ENCODE measurements around the gene ASCC1. TPM values are rescaled to one million over a fixed set of nuclear protein-coding genes. Genes with fewer than 3 reads are reported as not detected.

Gene ASCC1
- total RNA-seq, 4 donors from 2014 or later, result 18.7 to 28.4 (median 24.7) TPM

DNA sequence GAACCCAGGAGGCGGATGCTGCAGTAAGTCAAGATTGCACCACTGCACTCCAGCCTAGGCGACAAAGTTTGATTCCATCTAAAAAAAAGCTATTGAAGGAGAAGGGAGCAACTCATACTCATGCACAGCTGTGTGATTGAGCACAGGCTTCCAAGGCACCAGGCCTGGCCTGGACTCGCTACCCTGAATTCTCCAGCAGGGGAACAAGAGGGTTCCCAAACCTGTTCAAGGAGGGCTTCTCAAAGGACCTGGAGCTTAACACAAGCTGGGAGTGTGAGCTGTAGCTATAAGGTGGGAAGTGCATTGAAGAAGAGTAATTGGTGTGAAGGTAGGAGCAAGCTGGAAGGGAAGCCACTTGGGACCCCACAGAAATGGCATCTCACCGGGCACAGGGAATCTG, 42.5 kb upstream of the ASCC1 start:
- peak overlapping the region in 3 of 4 donors; percentile 72 to 96 (median 95) for H3K27ac ChIP-seq

GRCh38 chr10:72257051-72257892, 41.2 kb upstream of the ASCC1 start:
- no peaks in the 10 kb centered on the region for H3K9me3 ChIP-seq
- H3K27ac ChIP-seq, result peak overlapping the region; percentile 83 to 96 (median 90)
- DNase-seq, result no peak
- H3K4me1 ChIP-seq, result peaks cover 66 to 97% (median 93%) of the 10 kb centered on the region in 3 donors
- no peaks in the 10 kb centered on the region for H3K36me3 ChIP-seq
- H3K27me3 ChIP-seq, result no peaks in the 10 kb centered on the region
- no peak overlapping the region for H3K4me3 ChIP-seq
- 54 to 70% methylated on average over 8 of the region's 8 CpGs for WGBS, 2 donors
- TF ChIP-seq, protein P1, sequence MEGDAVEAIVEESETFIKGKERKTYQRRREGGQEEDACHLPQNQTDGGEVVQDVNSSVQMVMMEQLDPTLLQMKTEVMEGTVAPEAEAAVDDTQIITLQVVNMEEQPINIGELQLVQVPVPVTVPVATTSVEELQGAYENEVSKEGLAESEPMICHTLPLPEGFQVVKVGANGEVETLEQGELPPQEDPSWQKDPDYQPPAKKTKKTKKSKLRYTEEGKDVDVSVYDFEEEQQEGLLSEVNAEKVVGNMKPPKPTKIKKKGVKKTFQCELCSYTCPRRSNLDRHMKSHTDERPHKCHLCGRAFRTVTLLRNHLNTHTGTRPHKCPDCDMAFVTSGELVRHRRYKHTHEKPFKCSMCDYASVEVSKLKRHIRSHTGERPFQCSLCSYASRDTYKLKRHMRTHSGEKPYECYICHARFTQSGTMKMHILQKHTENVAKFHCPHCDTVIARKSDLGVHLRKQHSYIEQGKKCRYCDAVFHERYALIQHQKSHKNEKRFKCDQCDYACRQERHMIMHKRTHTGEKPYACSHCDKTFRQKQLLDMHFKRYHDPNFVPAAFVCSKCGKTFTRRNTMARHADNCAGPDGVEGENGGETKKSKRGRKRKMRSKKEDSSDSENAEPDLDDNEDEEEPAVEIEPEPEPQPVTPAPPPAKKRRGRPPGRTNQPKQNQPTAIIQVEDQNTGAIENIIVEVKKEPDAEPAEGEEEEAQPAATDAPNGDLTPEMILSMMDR (IDR thresholded peaks at IDR 0.05), result no peak
- peak in 1 of 4 donors; percentile 41 for TF ChIP-seq POLR2A (IDR thresholded peaks at IDR 0.05)
- intact Hi-C loops (cut with DNase I), result no loop called here

More for the DNA sequence above, 42.5 kb upstream of the ASCC1 start:
- Histone ChIP-seq H3K4me1 (peaks cover 67 to 97% (median 90%) of the 10 kb centered on the region in 3 donors), H3K9me3 (no peaks in the 10 kb centered on the region), H3K27me3 (no peaks in the 10 kb centered on the region), H3K36me3 (no peaks in the 10 kb centered on the region), H3K4me3 (no peak overlapping the region)
- WGBS, 2 donors, result 92 to 98% methylated on average over 4 of the region's 4 CpGs
- intact Hi-C loops (cut with DNase I), result no loop called here
- no peak for TF ChIP-seq POLR2A (IDR thresholded peaks at IDR 0.05)
- TF ChIP-seq, protein P1 (IDR thresholded peaks at IDR 0.05), result no peak
- DNase-seq, result no peak

GRCh38 chr10:72255977-72256729, 40.1 kb upstream of the ASCC1 start:
- H3K36me3 ChIP-seq, result no peaks in the 10 kb centered on the region
- H3K4me3 ChIP-seq, result no peak overlapping the region
- DNase-seq, result no peak
- TF ChIP-seq POLR2A (IDR thresholded peaks at IDR 0.05), result no peak
- TF ChIP-seq, protein P1 (IDR thresholded peaks at IDR 0.05), result no peak
- no peaks in the 10 kb centered on the region for H3K27me3 ChIP-seq
- intact Hi-C loops (cut with DNase I), result no loop called here
- peak overlapping the region; percentile 83 to 96 (median 95) for H3K27ac ChIP-seq
- H3K4me1 ChIP-seq, result peaks cover 55 to 97% (median 84%) of the 10 kb centered on the region in 3 donors
- H3K9me3 ChIP-seq, result no peaks in the 10 kb centered on the region
- WGBS, 2 donors, result 57 to 71% methylated on average over 3 to 6 of the region's 6 CpGs

- peaks cover 52 to 97% (median 84%) of the 10 kb centered on the region in 3 donors for H3K4me1 ChIP-seq
- intact Hi-C loops (cut with DNase I), result no loop called here
- no peak for DNase-seq
Observed at GRCh38 chr10:72254813-72255568, 38.9 kb upstream of the ASCC1 start.

More at GRCh38 chr10:72254813-72255568, 38.9 kb upstream of the ASCC1 start:
- peak in 1 of 4 donors; percentile 74 for TF ChIP-seq POLR2A (IDR thresholded peaks at IDR 0.05)
- TF ChIP-seq, protein P1 (IDR thresholded peaks at IDR 0.05), result no peak
- Histone ChIP-seq H3K27me3 (no peaks in the 10 kb centered on the region), H3K9me3 (no peaks in the 10 kb centered on the region), H3K36me3 (no peaks in the 10 kb centered on the region), H3K27ac (peak overlapping the region; percentile 83 to 96 (median 95)), H3K4me3 (peak overlapping the region in 2 of 4 donors; percentile 7 to 34)
- 21 to 44% methylated on average over 5 to 6 of the region's 15 CpGs for WGBS, 2 donors
